ENCODE results near the gene AP4E1. TPM values are rescaled to one million over a fixed set of nuclear protein-coding genes. Genes with fewer than 3 reads are reported as not detected.

Gene AP4E1
- total RNA-seq (2021; ENCODE audit: unreplicated experiment), result 10.1 TPM
- 1.8 and 2.1 TPM in 2 replicates for polyA plus RNA-seq (2012)
- Bru-seq, nascent RNA, result percentile 65 among the genes with signal in this experiment
- BruChase-seq, experiment 1, labeled RNA remaining after a 6-hour chase, result percentile 67 among the genes with signal in this experiment
- BruChase-seq, experiment 2, labeled RNA remaining after a 2-hour chase, result percentile 60 among the genes with signal in this experiment
- long read RNA-seq, full-length matches to known transcripts, result 3 of 8 reads
- long read RNA-seq, partial matches to known transcripts, result 1 of 8 reads
- long read RNA-seq, other reads (novel, unspliced or antisense), result 4 of 8 reads

GRCh38 chr15:50908209-50909009 is at the start of gene AP4E1:
Gene AP4E1, plus strand, starts transcription at chr15:50908683. Its CDS starts 96 bp downstream, at chr15:50908779.
- Histone ChIP-seq H3K27ac (ENCODE audit: low read depth, low read length) (peak within 1 kb of the TSS; percentile 88), H2AFZ (ENCODE audit: low read depth, low read length, poor library complexity, severe bottlenecking) (peak within 1 kb of the TSS; percentile 68), H4K20me1 (ENCODE audit: insufficient read depth) (no peaks in the 10 kb centered on the region), H3K4me1 (ENCODE audit: control insufficient read depth in 1 of 2, insufficient read depth in 2 of 2, low read length in 2 of 2) (peaks cover 10 to 21% of the 10 kb centered on the region in 2 experiments; a peak in 3 of 4 replicates), H3K4me2 (ENCODE audit: low read length) (peak within 1 kb of the TSS; percentile 98), H3K79me2 (ENCODE audit: insufficient read depth, low read length) (peaks cover 21% of the 10 kb centered on the region), H3K9me3 (ENCODE audit: control insufficient read depth in 1 of 2, insufficient read depth in 1 of 2, low read depth in 1 of 2, low read length in 2 of 2) (no peaks in the 10 kb centered on the region), H3K27me3 (ENCODE audit: insufficient read depth, low read length) (no peaks in the 10 kb centered on the region), H3K9me2 (ENCODE audit: insufficient read depth) (no peaks in the 10 kb centered on the region), H3K9ac (ENCODE audit: low read length) (peak within 1 kb of the TSS; percentile 93), H3K4me3 (replicated peaks in 1 of 2; ENCODE audit: low read depth in 1 of 2, low read length in 2 of 2) (peak within 1 kb of the TSS; percentile 94), H3K36me3 (ENCODE audit: control insufficient read depth in 1 of 2, insufficient read depth in 2 of 2, low read length in 2 of 2) (peaks cover 0 to 6% of the 10 kb centered on the region in 2 experiments; a peak in 1 of 4 replicates)
- ChIA-PET POLR2A (no interaction called here), CTCF (no interaction called here), RAD21 (ENCODE audit: low non-redundant PET in 1 of 2, low total read pairs in 2 of 2, uncharacterized antibody in 2 of 2, unreplicated experiment in 2 of 2) (no interaction called here)
- BruUV-seq (replicated peaks), result no TSS peak
- ATAC-seq (peak; percentile 82), DNase-seq (ENCODE audit: low read depth, low spot score) (peak; percentile 87)
- intact Hi-C loops (cut with micrococcal nuclease), result loop anchor here (1.0 to 5.0 kb wide), 3 partner anchors 233 to 760 kb away; partner anchors contain the start of gene GABPB1
- peak; percentile 80 for TF ChIP-seq EGR1 (IDR thresholded peaks at IDR 0.05; ENCODE audit: low read depth)
- TF ChIP-seq JUND (IDR thresholded peaks at IDR 0.05), result no peak
- peak; percentile 50 for TF ChIP-seq POLR2A (IDR thresholded peaks at IDR 0.05; ENCODE audit: borderline replicate concordance, extremely low read depth, insufficient read depth, insufficient read length)
- TF ChIP-seq ZNF274 (IDR thresholded peaks at IDR 0.05; ENCODE audit: low read depth, low read length), result no peak
- TF ChIP-seq RAD21 (IDR thresholded peaks at IDR 0.05; ENCODE audit: low read depth), result peak; percentile 91
- no peak for TF ChIP-seq EZH2 (IDR thresholded peaks at IDR 0.05)
- TF ChIP-seq CTCF (IDR thresholded peaks at IDR 0.05 in 2 of 3, conservative IDR thresholded peaks at IDR 0.05 in 1 of 3; ENCODE audit: borderline replicate concordance in 1 of 3, insufficient read depth in 1 of 3, low read depth in 2 of 3, low read length in 2 of 3), result peak; percentile 65 to 84 (median 79); a peak in 5 of 6 replicates
- TF ChIP-seq, protein P1, sequence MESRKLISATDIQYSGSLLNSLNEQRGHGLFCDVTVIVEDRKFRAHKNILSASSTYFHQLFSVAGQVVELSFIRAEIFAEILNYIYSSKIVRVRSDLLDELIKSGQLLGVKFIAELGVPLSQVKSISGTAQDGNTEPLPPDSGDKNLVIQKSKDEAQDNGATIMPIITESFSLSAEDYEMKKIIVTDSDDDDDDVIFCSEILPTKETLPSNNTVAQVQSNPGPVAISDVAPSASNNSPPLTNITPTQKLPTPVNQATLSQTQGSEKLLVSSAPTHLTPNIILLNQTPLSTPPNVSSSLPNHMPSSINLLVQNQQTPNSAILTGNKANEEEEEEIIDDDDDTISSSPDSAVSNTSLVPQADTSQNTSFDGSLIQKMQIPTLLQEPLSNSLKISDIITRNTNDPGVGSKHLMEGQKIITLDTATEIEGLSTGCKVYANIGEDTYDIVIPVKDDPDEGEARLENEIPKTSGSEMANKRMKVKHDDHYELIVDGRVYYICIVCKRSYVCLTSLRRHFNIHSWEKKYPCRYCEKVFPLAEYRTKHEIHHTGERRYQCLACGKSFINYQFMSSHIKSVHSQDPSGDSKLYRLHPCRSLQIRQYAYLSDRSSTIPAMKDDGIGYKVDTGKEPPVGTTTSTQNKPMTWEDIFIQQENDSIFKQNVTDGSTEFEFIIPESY (IDR thresholded peaks at IDR 0.05; ENCODE audit: extremely low read depth, insufficient replicate concordance, low read length), result peak; percentile 91
- no peak for TF ChIP-seq TCF7L2 (IDR thresholded peaks at IDR 0.05; ENCODE audit: borderline replicate concordance, extremely low read depth, insufficient read depth, insufficient read length)
- peak; percentile 95 for TF ChIP-seq SIN3A (IDR thresholded peaks at IDR 0.05; ENCODE audit: low read depth)
- TF ChIP-seq ZFX (IDR thresholded peaks at IDR 0.05), result peak; percentile 50
- TF ChIP-seq CBX3 (IDR thresholded peaks at IDR 0.05; ENCODE audit: low read depth), result peak; percentile 80; the same call in 1 of the 2 replicates
- TF ChIP-seq EZH2phosphoT487 (IDR thresholded peaks at IDR 0.05; ENCODE audit: borderline replicate concordance), result no peak
- TF ChIP-seq, protein P2, sequence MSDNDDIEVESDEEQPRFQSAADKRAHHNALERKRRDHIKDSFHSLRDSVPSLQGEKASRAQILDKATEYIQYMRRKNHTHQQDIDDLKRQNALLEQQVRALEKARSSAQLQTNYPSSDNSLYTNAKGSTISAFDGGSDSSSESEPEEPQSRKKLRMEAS (IDR thresholded peaks at IDR 0.05), result peak; percentile 68; the same call in 1 of the 2 replicates
- TF ChIP-seq SP1 (IDR thresholded peaks at IDR 0.05; ENCODE audit: low read depth), result peak; percentile 23; the same call in 1 of the 2 replicates
- TF ChIP-seq, protein P3, sequence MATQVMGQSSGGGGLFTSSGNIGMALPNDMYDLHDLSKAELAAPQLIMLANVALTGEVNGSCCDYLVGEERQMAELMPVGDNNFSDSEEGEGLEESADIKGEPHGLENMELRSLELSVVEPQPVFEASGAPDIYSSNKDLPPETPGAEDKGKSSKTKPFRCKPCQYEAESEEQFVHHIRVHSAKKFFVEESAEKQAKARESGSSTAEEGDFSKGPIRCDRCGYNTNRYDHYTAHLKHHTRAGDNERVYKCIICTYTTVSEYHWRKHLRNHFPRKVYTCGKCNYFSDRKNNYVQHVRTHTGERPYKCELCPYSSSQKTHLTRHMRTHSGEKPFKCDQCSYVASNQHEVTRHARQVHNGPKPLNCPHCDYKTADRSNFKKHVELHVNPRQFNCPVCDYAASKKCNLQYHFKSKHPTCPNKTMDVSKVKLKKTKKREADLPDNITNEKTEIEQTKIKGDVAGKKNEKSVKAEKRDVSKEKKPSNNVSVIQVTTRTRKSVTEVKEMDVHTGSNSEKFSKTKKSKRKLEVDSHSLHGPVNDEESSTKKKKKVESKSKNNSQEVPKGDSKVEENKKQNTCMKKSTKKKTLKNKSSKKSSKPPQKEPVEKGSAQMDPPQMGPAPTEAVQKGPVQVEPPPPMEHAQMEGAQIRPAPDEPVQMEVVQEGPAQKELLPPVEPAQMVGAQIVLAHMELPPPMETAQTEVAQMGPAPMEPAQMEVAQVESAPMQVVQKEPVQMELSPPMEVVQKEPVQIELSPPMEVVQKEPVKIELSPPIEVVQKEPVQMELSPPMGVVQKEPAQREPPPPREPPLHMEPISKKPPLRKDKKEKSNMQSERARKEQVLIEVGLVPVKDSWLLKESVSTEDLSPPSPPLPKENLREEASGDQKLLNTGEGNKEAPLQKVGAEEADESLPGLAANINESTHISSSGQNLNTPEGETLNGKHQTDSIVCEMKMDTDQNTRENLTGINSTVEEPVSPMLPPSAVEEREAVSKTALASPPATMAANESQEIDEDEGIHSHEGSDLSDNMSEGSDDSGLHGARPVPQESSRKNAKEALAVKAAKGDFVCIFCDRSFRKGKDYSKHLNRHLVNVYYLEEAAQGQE (IDR thresholded peaks at IDR 0.05; ENCODE audit: low read depth), result no peak
- TF ChIP-seq POLR2AphosphoS5 (IDR thresholded peaks at IDR 0.05; ENCODE audit: low read depth, low read length), result peak; percentile 63
